HG03196 (cell line): ENCODE data around the gene ZNF107.
"Not testable (repeated sequence)": the region's sequence is repeated elsewhere in the genome, so short reads cannot be mapped to it uniquely, and the experiment has no call there.

Experiments
- ATAC-seq: cut with Tn5 transposase; IDR thresholded peaks from one replicate; pipeline ENCODE4 v1.9.1; 2021; ENCODE audit not compliant: unreplicated experiment

The ZNF107 gene

DNA sequence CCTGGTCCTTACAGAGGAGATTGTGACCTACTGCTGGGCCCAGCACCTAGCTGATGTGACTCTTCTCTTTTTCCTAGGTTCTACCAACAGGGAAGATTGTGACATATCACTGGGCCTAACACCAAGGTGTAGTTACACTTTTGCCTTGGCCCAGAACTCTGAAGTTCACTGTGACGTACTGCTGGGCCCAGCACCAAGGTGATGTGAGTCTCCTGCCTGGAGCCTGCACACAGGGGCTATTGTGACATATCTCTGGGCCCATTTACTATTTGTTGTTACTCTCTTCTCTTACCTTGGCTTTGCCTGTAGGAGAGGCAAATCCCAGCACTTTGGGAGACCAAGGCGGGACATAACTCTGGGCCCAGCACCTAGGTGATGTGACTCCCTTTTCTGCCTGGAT lies 23.1 kb upstream of the ZNF107 start:
- ATAC-seq, result no peak

DNA sequence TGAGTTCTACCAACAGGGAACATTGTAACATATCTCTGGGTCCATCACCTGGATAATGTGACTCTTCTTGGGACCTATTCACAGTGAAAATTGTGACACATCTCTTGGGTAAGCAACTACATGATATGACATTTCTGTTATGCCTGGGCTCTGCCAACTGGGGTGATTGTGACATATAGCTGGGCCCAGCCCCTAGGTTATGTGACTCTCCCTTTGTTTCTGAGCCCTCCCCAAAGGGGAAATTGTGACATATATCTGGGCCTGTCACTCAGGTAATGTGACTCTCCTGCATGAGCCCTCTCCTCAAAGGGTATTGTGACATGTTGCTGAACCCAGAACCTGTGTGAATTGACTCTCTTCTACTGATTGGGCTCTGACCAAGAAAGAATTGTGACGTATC lies 22.4 kb upstream of the ZNF107 start:
- ATAC-seq, result no peak

DNA sequence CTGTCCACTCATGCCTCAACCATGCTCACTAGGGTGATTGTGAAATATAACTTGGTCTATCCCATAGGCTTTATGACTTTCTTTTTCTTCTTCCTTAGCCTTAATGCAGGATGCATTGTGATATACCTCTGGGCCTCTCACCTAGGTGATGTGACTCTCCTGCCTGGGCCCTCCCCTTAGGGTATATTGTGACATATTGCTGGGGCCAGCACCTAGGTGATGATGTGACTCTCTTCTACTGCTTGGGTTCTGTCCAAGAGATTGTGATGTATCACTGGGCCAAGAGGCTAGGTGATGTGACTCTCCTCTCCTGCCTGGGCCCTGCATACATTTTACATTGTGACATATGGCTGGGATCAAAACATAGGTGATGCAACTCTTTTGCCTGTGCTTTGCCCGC lies 14.7 kb upstream of the ZNF107 start:
- no peak for ATAC-seq

DNA sequence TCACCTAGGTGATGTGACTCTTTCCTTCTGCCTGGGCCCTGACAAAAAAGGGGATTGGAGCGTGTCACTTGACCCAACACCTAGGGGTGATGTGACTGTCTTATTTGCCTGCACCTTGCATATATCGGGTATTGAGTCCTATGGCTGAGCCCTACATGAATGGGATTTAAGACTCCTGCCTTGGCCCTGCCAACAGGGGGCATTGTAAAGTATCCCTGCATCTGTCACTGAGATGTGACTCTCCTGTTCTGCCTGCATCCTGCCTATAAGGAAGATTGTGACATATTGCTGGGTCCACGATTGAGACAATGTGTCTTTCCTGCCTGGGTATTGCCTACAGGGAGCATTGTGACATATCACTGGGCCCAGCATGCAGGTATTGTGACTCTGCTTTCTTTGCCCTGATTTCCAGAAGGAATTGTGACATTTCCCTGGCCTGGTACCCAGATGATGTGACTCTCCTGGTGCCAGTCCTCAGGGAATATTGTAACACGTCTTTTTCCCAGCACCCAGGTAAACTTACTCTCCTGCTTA lies 14.2 kb upstream of the ZNF107 start:
- no peak for ATAC-seq

DNA sequence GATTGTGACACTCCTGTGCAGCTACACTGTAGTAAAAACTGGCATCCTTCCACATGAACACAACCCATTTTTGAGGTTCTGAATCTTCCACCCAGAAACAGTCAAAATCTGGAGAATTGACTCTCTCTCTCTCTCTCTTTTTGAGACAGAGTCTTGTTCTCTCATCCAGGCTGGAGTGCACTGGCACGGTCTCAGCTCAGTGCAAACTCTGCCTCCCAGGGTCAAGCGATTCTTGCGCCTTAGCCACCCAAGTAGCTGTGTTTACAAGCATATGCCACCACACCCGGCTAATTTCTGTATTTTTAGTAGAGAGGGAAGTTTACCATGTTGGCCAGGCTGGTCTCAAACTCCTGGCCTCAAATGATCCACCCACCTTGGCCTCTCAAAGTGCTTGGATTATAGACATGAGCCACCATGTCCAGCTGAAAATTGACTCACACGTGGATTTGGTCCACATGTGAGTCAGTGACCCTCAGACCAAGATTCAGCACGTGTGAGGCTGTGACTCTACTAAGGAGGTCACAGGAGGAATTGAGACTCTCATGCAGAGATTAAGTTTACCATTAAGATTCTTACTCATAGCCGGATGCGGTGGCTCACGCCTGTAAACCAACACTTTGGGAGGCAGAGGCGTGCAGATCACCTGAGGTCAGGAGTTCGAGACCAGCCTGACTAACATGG lies 12.1 kb upstream of the ZNF107 start:
- no peak for ATAC-seq

DNA sequence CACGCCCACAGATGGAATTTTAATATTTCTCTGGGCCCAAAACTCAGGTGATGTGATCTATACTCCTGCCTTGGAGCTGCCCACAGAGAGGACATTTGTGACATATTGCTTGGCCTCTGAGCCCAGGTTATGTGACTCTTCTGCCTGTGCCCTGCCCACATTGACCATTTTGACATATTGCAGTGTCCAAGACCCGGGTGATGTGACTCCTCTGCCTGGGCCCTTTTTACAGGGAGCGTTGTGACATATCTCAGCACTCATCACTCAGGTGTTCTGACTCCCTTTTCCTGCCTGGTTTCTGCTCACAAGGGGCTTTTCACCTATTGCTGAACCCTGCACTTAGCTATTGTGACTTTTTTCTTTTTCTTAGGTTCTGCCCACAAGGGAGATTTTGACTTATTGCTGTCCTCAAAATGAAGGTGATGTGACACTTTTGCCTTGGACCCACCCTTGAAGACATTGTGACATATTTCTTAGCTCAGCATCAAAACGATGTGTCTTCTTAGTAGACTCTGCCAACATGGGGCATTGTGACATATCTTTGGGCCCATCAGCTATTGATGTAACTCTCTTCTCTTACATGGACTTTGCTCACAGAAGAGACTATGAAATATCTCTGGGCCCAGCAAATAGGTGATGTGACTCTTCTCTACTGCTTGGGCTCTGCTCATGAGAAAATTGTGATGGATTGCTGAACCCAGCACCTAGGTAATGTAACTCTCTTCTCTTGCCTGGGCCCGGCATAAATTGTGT lies 11.0 kb upstream of the ZNF107 start:
- ATAC-seq, result no peak

DNA sequence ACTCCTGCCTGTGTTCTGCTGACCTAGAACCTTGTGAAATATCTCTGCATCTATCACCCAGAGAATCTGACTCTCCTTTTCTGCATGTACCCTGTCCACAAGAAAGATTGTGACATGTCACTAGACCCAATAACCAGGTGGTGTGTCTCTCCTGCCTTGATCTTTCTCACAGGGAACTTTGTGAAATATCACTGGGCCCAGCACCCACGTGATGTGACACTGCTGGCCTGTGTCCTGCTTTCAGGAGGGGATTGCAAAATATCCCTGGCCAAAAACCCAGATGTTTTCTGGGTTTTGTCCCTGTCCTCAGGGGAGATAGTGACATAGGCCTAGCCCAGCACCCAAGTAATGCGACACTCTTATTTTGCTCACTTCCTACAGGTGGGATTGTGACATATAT lies 10.1 kb upstream of the ZNF107 start:
- ATAC-seq, result no peak

DNA sequence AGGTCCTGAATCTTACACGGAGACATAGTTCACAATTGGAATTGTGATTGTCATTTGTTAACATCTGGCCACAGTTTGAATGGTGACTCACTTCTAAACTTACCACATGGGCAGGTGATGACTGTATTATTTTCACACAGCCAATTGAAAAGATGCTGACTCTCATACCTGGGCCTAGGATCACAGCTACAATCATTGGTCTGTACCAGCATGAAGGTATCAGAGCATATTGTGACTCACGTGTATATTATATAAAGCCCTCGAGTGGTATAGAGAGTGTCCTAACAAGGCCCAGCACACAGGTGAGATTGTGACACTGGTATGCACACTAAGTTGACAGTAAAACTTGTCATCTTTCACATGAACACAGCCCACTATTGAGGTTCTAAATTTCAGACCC lies 9.4 kb upstream of the ZNF107 start:
- no peak for ATAC-seq

DNA sequence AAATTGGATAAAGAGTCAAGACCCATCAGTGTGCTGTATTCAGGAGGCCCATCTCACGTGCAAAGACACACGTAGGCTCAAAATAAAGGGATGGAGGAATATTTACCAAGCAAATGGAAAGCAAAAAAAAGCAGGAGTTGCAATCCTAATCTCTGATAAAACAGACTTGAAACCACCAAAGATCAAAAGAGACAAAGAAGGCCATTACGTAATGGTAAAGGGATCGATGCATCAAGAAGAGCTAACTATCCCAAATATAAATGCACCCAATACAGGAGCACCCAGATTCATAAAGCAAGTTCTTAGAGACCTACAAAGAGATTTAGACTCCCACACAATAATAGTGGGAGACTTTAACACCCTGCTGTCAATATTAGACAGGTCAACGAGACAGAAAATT lies 3.8 kb upstream of the ZNF107 start:
- ATAC-seq, result not testable (repeated sequence)

DNA sequence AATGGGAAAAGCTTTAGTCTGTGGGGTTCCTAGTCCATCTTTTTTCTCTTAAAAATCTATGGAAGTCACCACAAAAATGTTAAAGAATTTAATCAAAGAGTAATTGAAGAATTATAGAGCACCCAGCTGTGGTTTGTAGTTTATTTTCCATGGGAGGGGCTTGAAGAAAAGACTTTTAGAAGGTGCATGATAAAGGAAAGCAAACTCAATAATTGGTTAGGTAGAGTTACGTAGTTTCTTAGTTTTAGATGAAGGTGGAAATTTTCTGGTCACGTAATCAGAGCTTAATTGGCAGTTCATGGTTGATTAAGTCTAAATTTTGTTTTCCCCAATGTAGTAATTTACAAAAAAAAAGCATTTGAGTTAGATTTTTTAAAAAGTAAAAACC lies 724 bp downstream of the ZNF107 start:
- no peak for ATAC-seq

DNA sequence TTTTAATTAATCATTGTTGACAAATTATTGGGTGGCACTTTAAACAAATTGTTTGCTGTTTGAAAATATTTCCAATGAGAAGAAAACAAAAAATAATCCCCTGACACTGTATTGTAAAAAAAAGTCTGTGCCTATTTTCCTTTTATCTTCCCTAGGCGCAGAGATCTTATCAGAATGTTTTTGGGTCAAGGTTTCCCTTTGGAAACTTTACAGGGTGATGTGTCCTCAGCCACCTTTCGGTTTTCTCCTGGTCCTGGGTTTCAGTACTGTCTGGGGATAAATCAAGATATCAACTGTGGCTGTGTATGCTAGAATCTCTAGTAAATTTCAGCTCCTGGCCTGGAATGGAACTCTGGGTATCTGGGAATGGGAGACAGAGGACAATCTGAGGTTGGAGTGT lies 1.4 kb downstream of the ZNF107 start:
- no peak for ATAC-seq

DNA sequence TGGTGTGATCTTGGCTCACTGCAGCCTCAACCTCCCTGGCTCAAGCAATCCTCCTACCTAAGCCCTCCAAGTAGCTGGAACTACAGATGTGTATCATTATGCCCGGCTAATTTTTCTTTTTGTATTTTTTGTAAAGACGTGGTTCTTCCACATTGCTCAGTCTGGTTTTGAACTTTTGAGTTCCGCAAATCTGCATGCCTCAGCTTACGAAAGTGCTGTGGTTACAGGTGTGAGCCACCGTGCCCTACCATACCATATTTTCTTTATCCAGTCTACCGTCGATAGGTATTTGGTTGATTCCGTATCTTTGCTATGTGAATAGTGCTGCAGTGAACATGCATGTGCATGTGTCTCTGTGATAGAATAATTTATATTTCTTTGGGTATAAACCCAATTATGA lies 6.5 kb downstream of the ZNF107 start:
- ATAC-seq, result no peak

DNA sequence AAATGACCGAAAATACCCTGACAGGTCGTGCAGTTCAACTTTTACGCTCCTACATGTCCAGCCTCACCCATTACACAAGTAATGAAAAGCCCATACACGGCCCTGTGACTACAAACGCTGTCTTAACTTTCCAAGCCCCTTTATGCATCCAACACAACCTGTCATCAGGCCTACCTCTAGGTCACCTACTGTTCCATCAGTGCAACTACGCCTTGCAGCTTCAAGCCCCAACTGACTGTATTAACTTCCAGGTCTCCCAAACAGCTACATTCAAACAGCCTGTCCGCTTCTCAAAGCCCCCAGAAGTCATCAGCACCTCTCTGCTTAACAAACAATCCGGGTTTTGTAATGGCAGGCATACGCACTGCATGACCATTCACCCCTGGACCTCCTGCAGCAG lies 19.2 kb downstream of the ZNF107 start:
- no peak for ATAC-seq

DNA sequence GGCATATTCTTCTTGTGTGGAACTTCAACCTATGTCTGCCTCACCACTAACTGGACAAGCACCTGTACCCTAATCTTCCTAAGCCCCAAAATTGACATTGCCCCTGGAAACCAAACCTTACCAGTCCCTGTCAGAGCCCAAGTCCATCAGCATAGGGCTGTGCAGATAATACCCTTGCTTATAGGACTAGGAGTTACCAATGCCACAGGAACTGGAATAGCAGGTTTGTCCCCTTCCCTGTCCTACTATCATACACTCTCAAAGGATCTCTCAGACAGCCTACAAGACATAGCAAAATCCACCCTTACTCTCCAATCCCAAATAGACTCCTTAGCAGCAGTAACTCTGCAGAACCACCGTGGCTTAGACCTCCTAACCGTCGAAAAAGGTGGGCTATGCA lies 19.8 kb downstream of the ZNF107 start:
- no peak for ATAC-seq

DNA sequence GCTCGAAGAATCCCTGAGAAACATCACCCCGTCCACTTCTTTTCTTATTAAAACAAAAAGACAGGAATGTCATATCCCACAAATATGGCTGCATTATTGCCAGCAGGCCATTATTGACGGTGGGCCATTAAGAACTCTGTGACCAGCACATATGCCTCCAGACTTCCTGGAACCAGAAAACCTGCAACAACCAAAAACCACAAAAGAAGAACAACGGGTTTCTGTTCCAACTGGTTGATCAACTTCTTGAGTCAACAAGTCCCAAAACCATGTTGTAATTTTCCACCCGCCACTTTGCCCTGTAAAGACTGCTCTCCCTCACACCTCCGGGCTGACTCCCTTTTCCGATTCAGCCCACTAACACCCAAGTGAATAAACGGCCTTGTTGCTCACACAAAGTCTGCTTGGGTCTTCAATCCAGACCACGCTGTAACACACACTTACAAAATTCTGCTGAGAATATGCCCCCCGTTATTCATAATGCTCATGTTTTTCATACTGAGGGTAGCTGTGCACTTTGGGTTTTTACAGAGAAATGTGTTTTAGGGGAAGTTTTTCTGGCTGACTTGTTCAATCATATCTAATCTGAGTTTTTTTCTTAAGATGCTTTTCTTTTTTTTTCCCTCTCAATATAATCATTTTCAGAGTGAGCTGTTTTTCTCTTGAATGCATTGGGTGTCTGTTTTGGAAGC lies 20.7 kb downstream of the ZNF107 start:
- ATAC-seq, result no peak

DNA sequence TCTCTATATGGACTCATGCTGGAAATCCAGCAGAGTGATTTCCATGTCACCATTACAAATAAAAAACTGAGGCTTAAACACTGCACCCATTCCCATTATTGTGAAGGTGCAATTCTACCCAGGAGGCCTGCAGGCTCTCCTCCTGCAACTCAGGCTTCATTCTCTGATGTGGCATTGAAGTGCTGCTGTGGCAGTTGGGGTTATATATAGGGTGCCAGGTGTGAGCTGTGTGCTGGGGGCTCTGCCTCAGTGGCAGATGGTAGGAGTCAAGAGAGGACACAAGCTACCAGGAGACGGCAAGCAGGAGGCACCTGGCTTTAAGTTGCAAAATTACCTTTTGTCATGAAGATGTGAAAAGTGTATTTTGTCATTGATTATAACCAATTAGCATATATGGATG lies 21.3 kb downstream of the ZNF107 start:
- no peak for ATAC-seq

DNA sequence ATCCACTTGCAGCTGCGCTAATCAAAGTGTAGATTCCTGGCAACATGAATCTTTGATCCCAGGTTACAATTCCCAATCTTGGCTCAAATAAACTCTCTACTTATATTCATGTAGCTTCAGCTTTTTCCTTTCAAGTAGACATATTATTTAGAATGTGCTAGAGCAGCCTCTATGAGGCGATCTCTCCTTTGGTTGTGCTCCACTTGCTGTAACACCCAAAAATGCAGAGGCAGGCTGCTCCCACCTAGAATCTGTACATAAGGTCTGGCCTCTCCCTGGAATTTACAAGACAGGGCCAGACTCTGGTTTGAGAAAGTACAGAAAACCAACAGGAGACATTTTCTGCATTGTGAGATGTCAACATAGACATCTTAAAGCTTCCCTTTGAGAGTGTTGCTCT lies 23.1 kb downstream of the ZNF107 start:
- ATAC-seq, result no peak

DNA sequence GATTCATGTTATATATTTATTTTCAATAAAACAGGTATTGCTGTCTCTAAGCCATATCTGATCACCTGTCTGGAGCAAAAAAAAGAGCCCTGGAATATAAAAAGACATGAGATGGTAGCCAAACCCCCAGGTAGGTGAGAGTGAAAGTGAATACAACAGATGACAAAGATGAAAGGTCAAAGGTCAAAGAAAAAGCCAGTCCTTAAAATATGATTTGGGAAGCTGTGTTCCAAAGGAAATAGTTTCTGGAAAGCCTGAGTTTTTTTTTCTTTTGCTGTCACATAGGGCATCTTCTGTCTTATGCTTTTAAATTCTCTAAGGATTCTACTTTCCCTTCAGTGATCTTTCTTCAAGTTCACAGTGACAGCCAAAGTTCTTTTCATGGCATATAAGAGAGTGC lies 25.9 kb downstream of the ZNF107 start:
- ATAC-seq, result no peak

DNA sequence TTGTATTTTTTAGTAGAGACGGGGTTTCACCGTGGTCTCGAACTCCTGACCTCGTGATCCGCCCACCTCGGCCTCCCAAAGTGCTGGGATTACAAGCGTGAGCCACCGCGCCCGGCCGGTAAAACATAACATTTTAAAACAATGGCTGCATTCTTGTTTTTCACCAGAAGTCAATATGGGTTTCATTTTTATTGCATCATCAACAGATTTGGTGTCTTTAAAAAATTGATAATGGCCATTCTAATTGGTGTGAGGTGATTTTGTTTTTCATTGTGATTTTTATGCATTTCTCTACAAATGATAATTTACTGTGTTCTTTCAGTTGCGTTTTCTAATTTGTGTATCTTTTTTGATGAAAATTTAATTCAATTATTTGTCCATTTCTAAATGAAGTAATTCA lies 31.9 kb downstream of the ZNF107 start:
- ATAC-seq, result not testable (repeated sequence)

DNA sequence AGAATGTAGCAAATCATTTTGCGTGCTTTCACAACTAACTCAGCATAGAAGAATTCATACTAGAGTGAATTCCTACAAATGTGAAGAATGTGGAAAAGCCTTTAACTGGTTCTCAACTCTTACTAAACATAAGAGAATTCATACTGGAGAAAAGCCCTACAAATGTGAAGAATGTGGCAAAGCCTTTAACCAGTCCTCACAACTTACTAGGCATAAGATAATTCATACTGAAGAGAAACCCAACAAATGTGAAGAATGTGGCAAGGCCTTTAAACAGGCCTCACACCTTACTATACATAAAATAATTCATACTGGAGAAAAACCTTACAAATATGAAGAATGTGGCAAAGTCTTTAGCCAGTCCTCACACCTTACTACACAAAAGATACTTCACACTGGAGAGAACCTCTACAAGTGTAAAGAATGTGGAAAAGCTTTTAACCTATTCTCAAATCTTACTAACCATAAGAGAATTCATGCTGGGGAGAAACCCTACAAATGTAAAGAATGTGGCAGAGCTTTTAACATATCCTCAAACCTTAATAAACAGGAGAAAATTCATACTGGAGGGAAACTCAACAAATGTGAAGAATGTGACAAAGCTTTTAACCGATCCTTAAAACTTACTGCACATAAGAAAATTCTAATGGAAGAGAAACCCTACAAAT lies 40.8 kb downstream of the ZNF107 start:
- ATAC-seq, result no peak

DNA sequence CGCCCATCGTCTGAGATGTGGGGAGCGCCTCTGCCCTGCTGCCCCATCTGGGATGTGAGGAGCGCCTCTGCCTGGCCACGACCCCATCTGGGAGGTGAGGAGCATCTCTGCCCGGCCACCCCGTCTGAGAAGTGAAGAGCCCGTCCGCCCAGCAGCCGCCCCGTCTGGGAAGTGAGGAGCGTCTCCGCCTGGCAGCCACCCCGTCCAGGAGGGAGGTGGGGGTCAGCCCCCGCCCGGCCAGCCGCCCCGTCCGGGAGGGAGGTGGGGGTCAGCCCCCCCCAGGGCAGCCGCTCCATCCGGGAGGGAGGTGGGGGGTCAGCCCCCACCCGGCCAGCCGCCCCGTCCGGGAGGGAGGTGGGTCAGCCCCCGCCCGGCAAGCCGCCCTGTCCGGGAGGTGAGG lies 52.0 kb downstream of the ZNF107 start:
- ATAC-seq, result not testable (repeated sequence)
